ENCODE measurements around the gene FANCD2. TPM values are rescaled to one million over a fixed set of nuclear protein-coding genes. Genes with fewer than 3 reads are reported as not detected.

FANCD2 gene
- total and polyA plus RNA-seq, 2 experiments from 2014 or later: 61.5 to 71.6 TPM

GRCh38 chr3:10011631-10012030, 14.6 kb upstream of the FANCD2 start (continued):
- TF ChIP-seq ZNF462 (CRISPR knock-in tag; IDR thresholded peaks at IDR 0.05): no peak
- TF ChIP-seq EZH2phosphoT487 (IDR thresholded peaks at IDR 0.05; ENCODE audit: unreplicated experiment): no peak
- TF ChIP-seq NANOG (IDR thresholded peaks at IDR 0.05; ENCODE audit: borderline replicate concordance): no peak
- TF ChIP-seq ETS1 (IDR thresholded peaks at IDR 0.05): no peak
- TF ChIP-seq EZH2 (IDR thresholded peaks at IDR 0.05; ENCODE audit: low read depth, unreplicated experiment): no peak

GRCh38 chr3:10012106-10012505, 14.1 kb upstream of the FANCD2 start:
- Histone ChIP-seq H3K4me3 (no peak overlapping the region), H3K27ac (ENCODE audit: low read depth) (no peak overlapping the region), H3K27me3 (ENCODE audit: insufficient read depth) (peaks cover 4% of the 10 kb centered on the region; the same call in 1 of the 2 replicates), H3K36me3 (ENCODE audit: insufficient read depth) (no peaks in the 10 kb centered on the region), H2AFZ (no peak overlapping the region), H3K79me2 (replicated peaks; ENCODE audit: insufficient read depth) (no peaks in the 10 kb centered on the region), H3F3A (replicated peaks; ENCODE audit: low read depth) (no peaks in the 10 kb centered on the region), H3K4me2 (no peak overlapping the region), H3K4me1 (ENCODE audit: insufficient read depth) (peaks cover 12% of the 10 kb centered on the region; the same call in 1 of the 2 replicates), H3K9me2 (ENCODE audit: insufficient read depth) (no peaks in the 10 kb centered on the region), H4K20me1 (replicated peaks; ENCODE audit: insufficient read depth) (peaks cover 8% of the 10 kb centered on the region; the same call in 1 of the 2 replicates)
- ATAC-seq: no peak
- Mint-ChIP-seq H3K27ac (no peak overlapping the region), H3K36me3 (ENCODE audit: low read depth) (no peaks in the 10 kb centered on the region), H3K4me1 (peaks cover 23% of the 10 kb centered on the region), H3K27me3 (ENCODE audit: insufficient read depth, low read depth, poor library complexity) (peaks cover 21% of the 10 kb centered on the region), H3K4me3 (no peak overlapping the region; the same call in 2 of the 3 replicates), H3K9me3 (no peaks in the 10 kb centered on the region; the same call in 2 of the 3 replicates)
- no peak for DNase-seq (ENCODE audit: low spot score)
- no peak for TF ChIP-seq POLR2AphosphoS5 (IDR thresholded peaks at IDR 0.05; ENCODE audit: low read depth)
- no peak for TF ChIP-seq CREB1 (CRISPR knock-in tag; IDR thresholded peaks at IDR 0.05; ENCODE audit: low read depth)
- no peak for TF ChIP-seq ZNF114 (CRISPR knock-in tag; IDR thresholded peaks at IDR 0.05)
- TF ChIP-seq ZNF462 (CRISPR knock-in tag; IDR thresholded peaks at IDR 0.05): no peak
- TF ChIP-seq EZH2 (IDR thresholded peaks at IDR 0.05; ENCODE audit: low read depth, unreplicated experiment): no peak
